Keratinocyte (primary cell): ENCODE measurements around the gene GRM3. TPM values are rescaled to one million over a fixed set of nuclear protein-coding genes. Genes with fewer than 3 reads are reported as not detected.

Experiments used
- DNase-seq: peaks from one replicate; pipeline ENCODE4 v3.0.0-alpha.2; 2011; ENCODE audit warnings: low read depth, missing footprints, low spot score
- FAIRE-seq: peaks from 2 replicates; lab custom pipeline; 2011; peaks lifted over from hg19 to GRCh38; lab: Jason Lieb, UNC
- H2AFZ ChIP-seq: 2 replicates; pipeline ENCODE4 v1.6.0; 2012; ENCODE audit warnings: low read length, control low read depth, inconsistent platforms; ENCODE audit not compliant: control insufficient read depth
- H3K27ac ChIP-seq: 2 replicates; pipeline ENCODE4 v1.5.1; 2011; ENCODE audit warnings: low read length; ENCODE audit not compliant: control insufficient read depth, insufficient read depth
- H3K27me3 ChIP-seq: 3 replicates; pipeline ENCODE4 v1.6.0; 2011; ENCODE audit warnings: low read length; ENCODE audit not compliant: control insufficient read depth, insufficient read depth; ENCODE audit errors: extremely low read depth
- H3K36me3 ChIP-seq, 2 experiments: 2 replicates in 1 of 2; 3 replicates in 1 of 2; pipeline ENCODE4 v1.5.1; 2011; ENCODE audit warnings: low read length in 2 of 2, mild to moderate bottlenecking in 1 of 2; ENCODE audit not compliant: control insufficient read depth in 2 of 2, insufficient read depth in 2 of 2; ENCODE audit errors: extremely low read depth in 1 of 2
- H3K4me1 ChIP-seq: 3 replicates; pipeline ENCODE4 v1.5.1; 2011; ENCODE audit warnings: low read length; ENCODE audit not compliant: control insufficient read depth, insufficient read depth; ENCODE audit errors: extremely low read depth
- H3K4me2 ChIP-seq: 3 replicates; pipeline ENCODE4 v1.6.0; 2011; ENCODE audit warnings: low read depth, low read length; ENCODE audit not compliant: control insufficient read depth, insufficient read depth; ENCODE audit errors: extremely low read depth
- H3K4me3 ChIP-seq, 3 experiments: fragments of 200-600 bp in 1 of 3; sonication (generic) in 1 of 3; 2 replicates in 2 of 3; 3 replicates in 1 of 3; pipeline ENCODE4 v1.5.1; 2011 to 2016; ENCODE audit warnings: low read length in 3 of 3, mild to moderate bottlenecking in 3 of 3, control low read depth in 2 of 3, inconsistent platforms in 1 of 3, low read depth in 1 of 3, mixed read lengths in 1 of 3, mixed run types in 1 of 3, moderate library complexity in 1 of 3; ENCODE audit not compliant: control insufficient read depth in 2 of 3, insufficient read depth in 2 of 3; ENCODE audit errors: extremely low read depth in 1 of 3
- H3K79me2 ChIP-seq: 2 replicates; pipeline ENCODE4 v1.6.0; 2012; ENCODE audit warnings: low read length; ENCODE audit not compliant: control insufficient read depth, insufficient read depth
- H3K9ac ChIP-seq: 3 replicates; pipeline ENCODE4 v1.6.0; 2011; ENCODE audit warnings: low read length; ENCODE audit not compliant: control insufficient read depth, insufficient read depth; ENCODE audit errors: extremely low read depth
- H3K9me1 ChIP-seq: 3 replicates; pipeline ENCODE4 v1.6.0; 2011; ENCODE audit warnings: low read length; ENCODE audit not compliant: control insufficient read depth, insufficient read depth; ENCODE audit errors: extremely low read depth
- H3K9me3 ChIP-seq: 2 replicates; pipeline ENCODE4 v1.5.1; 2012; ENCODE audit warnings: low read depth, low read length; ENCODE audit not compliant: control insufficient read depth
- H4K20me1 ChIP-seq: 3 replicates; pipeline ENCODE4 v1.6.0; 2011; ENCODE audit warnings: low read length; ENCODE audit not compliant: control insufficient read depth, insufficient read depth; ENCODE audit errors: extremely low read depth
- CTCF ChIP-seq, 3 experiments: IDR thresholded peaks in 1 of 3; conservative IDR thresholded peaks in 1 of 3; optimal IDR thresholded peaks in 1 of 3; 2 replicates in 2 of 3; 3 replicates in 1 of 3; pipeline versions ENCODE3 to v1.5.1; 2011; ENCODE audit warnings: low read length in 3 of 3, mild to moderate bottlenecking in 3 of 3, moderate library complexity in 2 of 3, control low read depth in 1 of 3, inconsistent platforms in 1 of 3; ENCODE audit not compliant: insufficient read depth in 2 of 3; ENCODE audit errors: extremely low read depth in 1 of 3
- EZH2 ChIP-seq: IDR thresholded peaks from one replicate; pipeline ENCODE4 v1.6.1; 2012; ENCODE audit warnings: inconsistent platforms, mild to moderate bottlenecking, low read length, moderate library complexity
- dilution Hi-C: fragments of 300-500 bp; cut with MboI; formaldehyde crosslinking; loops from one replicate; pipeline ENCODE4 v1.7.0; 2020; ENCODE audit warnings: low sequenced_read_pairs; ENCODE audit not compliant: extremely low pct_ligation_motif_present
- polyA plus RNA-seq, 5 experiments: library from polyadenylated mRNA; depleted of rRNA in 3 of 5; stranded (reverse) in 3 of 5; stranded (forward) in 1 of 5; unstranded in 1 of 5; fragments of >200 nt; gene quantifications; 1 replicate in 1 of 5; 2 replicates in 3 of 5; 3 replicates in 1 of 5; pipeline versions ENCODE4 v1.2.1 to v1.2.3, GENCODE V29; 2011 to 2012; ENCODE audit warnings: missing spikeins in 2 of 5, low read depth in 1 of 5, low replicate concordance in 1 of 5

GRM3 gene
- polyA plus RNA-seq, 1 donor (not counting 4 experiments of a cell fraction or from before 2014, with no cell fraction given): not detected

GRCh38 chr7:86788948-86789347 is 145.2 kb downstream of the GRM3 start:
- Histone ChIP-seq H3K79me2 (no peaks in the 10 kb centered on the region), H3K4me3 (no peak overlapping the region), H2AFZ (no peak overlapping the region), H3K9me3 (no peaks in the 10 kb centered on the region), H3K9me1 (no peaks in the 10 kb centered on the region), H3K27me3 (no peaks in the 10 kb centered on the region), H3K27ac (no peak overlapping the region), H4K20me1 (no peaks in the 10 kb centered on the region), H3K4me2 (no peak overlapping the region), H3K4me1 (no peaks in the 10 kb centered on the region), H3K9ac (no peak overlapping the region), H3K36me3 (no peaks in the 10 kb centered on the region)
- no peak for DNase-seq
- TF ChIP-seq CTCF (optimal IDR thresholded peaks at IDR 0.05 in 1 of 3, IDR thresholded peaks at IDR 0.05 in 1 of 3, conservative IDR thresholded peaks at IDR 0.05 in 1 of 3; ENCODE audit: extremely low read depth in 1 of 3, insufficient read depth in 2 of 3, low read length in 3 of 3) (no peak), EZH2 (no peak)
- FAIRE-seq: no peak
- dilution Hi-C loops: no loop called here

- TF ChIP-seq EZH2 (no peak), CTCF (optimal IDR thresholded peaks at IDR 0.05 in 1 of 3, IDR thresholded peaks at IDR 0.05 in 1 of 3, conservative IDR thresholded peaks at IDR 0.05 in 1 of 3; ENCODE audit: extremely low read depth in 1 of 3, insufficient read depth in 2 of 3, low read length in 3 of 3) (no peak)
- Histone ChIP-seq H3K4me2 (no peak overlapping the region), H3K27ac (no peak overlapping the region), H3K4me3 (no peak overlapping the region), H3K9ac (no peak overlapping the region), H3K9me1 (no peaks in the 10 kb centered on the region), H4K20me1 (no peaks in the 10 kb centered on the region), H3K79me2 (no peaks in the 10 kb centered on the region), H2AFZ (no peak overlapping the region), H3K27me3 (no peaks in the 10 kb centered on the region), H3K36me3 (no peaks in the 10 kb centered on the region), H3K4me1 (no peaks in the 10 kb centered on the region), H3K9me3 (no peaks in the 10 kb centered on the region)
- FAIRE-seq (no peak), DNase-seq (no peak)
- dilution Hi-C loops: no loop called here
Measured at GRCh38 chr7:86790383-86790782, 146.7 kb downstream of the GRM3 start.
